Heart right ventricle (tissue), 16 donors: ENCODE results near the gene HLA-E. TPM values are rescaled to one million over a fixed set of nuclear protein-coding genes. Genes with fewer than 3 reads are reported as not detected.
A peak's percentile ranks its signal among the peaks of the same experiment; 100 is the strongest.

Source experiments
- ATAC-seq, 8 donors: fragments of 200-7000 bp; cut with Tn5 transposase; one replicate each; pipeline ENCODE4 v1.9.1; 2020; ENCODE audit warnings: mild to moderate bottlenecking in 8 of 8, moderate library complexity in 8 of 8, moderate number of reproducible peaks in 1 of 8
- DNase-seq, 2 donors: peaks; one replicate each; pipeline ENCODE4 v3.0.0-alpha.2; 2020
- H3K27ac ChIP-seq, 10 donors: fragments of 200-600 bp; sonication (generic) in 2 of 10; one replicate each; pipeline versions ENCODE4 v1.5.0 to v1.8.0; 2020 to 2022; ENCODE audit warnings: mild to moderate bottlenecking in 3 of 10
- H3K27me3 ChIP-seq, 7 donors: fragments of 200-600 bp; one replicate each; pipeline ENCODE4 v1.8.0; 2021 to 2022; ENCODE audit warnings: mild to moderate bottlenecking in 2 of 7
- H3K36me3 ChIP-seq, 9 donors: fragments of 200-600 bp; sonication (generic) in 1 of 9; one replicate each; pipeline versions ENCODE4 v1.5.0 to v1.8.0; 2020 to 2022; ENCODE audit warnings: mild to moderate bottlenecking in 2 of 9
- H3K4me1 ChIP-seq, 9 donors: fragments of 200-600 bp; sonication (generic) in 1 of 9; one replicate each; pipeline versions ENCODE4 v1.5.0 to v1.8.0; 2020 to 2022; ENCODE audit warnings: mild to moderate bottlenecking in 4 of 9
- H3K4me3 ChIP-seq, 10 donors: fragments of 200-600 bp; sonication (generic) in 2 of 10; one replicate each; pipeline versions ENCODE4 v1.5.0 to v1.8.0; 2020 to 2022; ENCODE audit warnings: mild to moderate bottlenecking in 7 of 10, moderate library complexity in 2 of 10
- H3K9me3 ChIP-seq, 11 donors: fragments of 200-600 bp in 10 of 11; sonication (generic) in 2 of 11; one replicate each; pipeline versions ENCODE4 v1.5.0 to v1.8.0; 2013 to 2022; ENCODE audit warnings: mild to moderate bottlenecking in 2 of 11, control low read depth in 1 of 11, moderate library complexity in 1 of 11
- CTCF ChIP-seq, 9 donors: fragments of 200-600 bp; sonication (generic) in 2 of 9; IDR thresholded peaks; one replicate each; pipeline versions ENCODE4 v1.5.0 to v1.8.0; 2021 to 2022; ENCODE audit warnings: antibody characterized with exemption in 9 of 9, mild to moderate bottlenecking in 5 of 9, moderate library complexity in 1 of 9
- WGBS, 2 donors: extraction: QIAGEN DNeasy Blood & Tissue Kit; methylation state at CpG; one replicate each; pipeline ENCODE4 v1.1.7; 2013; ENCODE audit warnings: inconsistent platforms in 1 of 2; 5-methylcytosine and 5-hydroxymethylcytosine counted together
- intact Hi-C, 10 donors: fragments of 100-400 bp; cut with DNase I; formaldehyde crosslinking; loops; one replicate each; pipeline versions ENCODE4 v1.11.1 to v1.14.2; 2022
- polyA plus RNA-seq, 2 donors: library from polyadenylated mRNA; stranded (reverse); fragments of 200-250 nt; gene quantifications; one replicate each; pipeline ENCODE4 v1.2.3, GENCODE V29; 2013
- total RNA-seq, 10 donors: library from RNA; stranded (reverse); fragmentation: NEBNext Ultra II Directional in 3 of 10; extraction: Animal tissue kit (Norgen Biotek cat#: 25700) in 3 of 10; gene quantifications; one replicate each; pipeline versions ENCODE4 v1.2.1 to v1.2.4, GENCODE V29; 2021 to 2023
- donor health status: Arrhythmogenic right ventricular cardiomyopathy.
- donor health status: ischemic (EF 13 %, LVEDD 7.1; RV severe dilation, severe dysfunction).
- donor health status: healthy with polysubstance abuse.
- donor health status: DM: no; HTN: yes; CAD: no.
- donor health status: DM: no; HTN: no; CAD: no.
- donor health status: ischemic (EF 25% LVEDD 6.9; RV normal size, moderate dysfunction).
- donor health status: ischemic (EF 25% LVEDD 5.7; RV mildly dilated, moderate dysfunction).
- donor health status: healthy.
- donor health status: DM: yes; HTN: yes; CAD: no.
- donor health status: Ischemic cardiomyopathy.
- donor health status: ischemic (EF 35%, LVEDD 5.7; RV mildly dilated, moderate dysfunction).
- donor health status: nonischemic (EF 11% LVEDD 7.7; RV severe dilation, severe dysfunction).
- donor health status: DM: yes; HTN: yes; CAD: no.
- donor health status: PGD.
- donor health status: ischemic (EF 29% LVEDD 5.4; RV normal size, mild dysfunction).
- donor health status: nonischemic (EF 23%, LVEDD 6.1; RV moderate dilation, normal function).

HLA-E gene
- total and polyA plus RNA-seq, 12 donors, result 121 to 482 (median 164) TPM

- WGBS, 2 donors, result 83 to 89% methylated on average over 5 of the region's 5 CpGs
- Histone ChIP-seq H3K36me3 (no peaks in the 10 kb centered on the region), H3K27ac (peak overlapping the region in 4 of 10 donors; percentile 39 to 86 (median 62)), H3K27me3 (peaks cover 0 to 2% (median 0%) of the 10 kb centered on the region in 7 donors), H3K9me3 (no peaks in the 10 kb centered on the region), H3K4me3 (peak overlapping the region in 1 of 10 donors; percentile 19), H3K4me1 (peaks cover 0 to 43% (median 0%) of the 10 kb centered on the region in 9 donors)
- no peak for TF ChIP-seq CTCF (IDR thresholded peaks at IDR 0.05)
- intact Hi-C loops, result no loop called here
- DNase-seq (no peak), ATAC-seq (no peak)
Measured at GRCh38 chr6:30507849-30508827, 18.8 kb downstream of the HLA-E start.

- intact Hi-C loops, result no loop called here
- Histone ChIP-seq H3K36me3 (no peaks in the 10 kb centered on the region), H3K27me3 (peaks cover 0 to 2% (median 0%) of the 10 kb centered on the region in 7 donors), H3K27ac (peak overlapping the region in 6 of 10 donors; percentile 19 to 86 (median 54)), H3K9me3 (no peaks in the 10 kb centered on the region), H3K4me3 (peak overlapping the region in 1 of 10 donors; percentile 19), H3K4me1 (peaks cover 0 to 43% (median 0%) of the 10 kb centered on the region in 9 donors)
- ATAC-seq (peak in 1 of 8 donors; percentile 25), DNase-seq (no peak)
- WGBS, 2 donors, result 38 to 43% methylated on average over 5 of the region's 5 CpGs
- no peak for TF ChIP-seq CTCF (IDR thresholded peaks at IDR 0.05)
Measured at GRCh38 chr6:30508890-30509736, 19.8 kb downstream of the HLA-E start.

GRCh38 chr6:30510419-30511168 lies 21.3 kb downstream of the HLA-E start:
- intact Hi-C loops, result no loop called here
- WGBS, 2 donors, result 81 to 83% methylated on average over 10 of the region's 10 CpGs

More at GRCh38 chr6:30510419-30511168, 21.3 kb downstream of the HLA-E start:
- Histone ChIP-seq H3K4me3 (no peak overlapping the region), H3K9me3 (no peaks in the 10 kb centered on the region), H3K36me3 (no peaks in the 10 kb centered on the region), H3K27ac (peak overlapping the region in 4 of 10 donors; percentile 26 to 86 (median 63)), H3K4me1 (peaks cover 0 to 53% (median 4%) of the 10 kb centered on the region in 9 donors), H3K27me3 (no peaks in the 10 kb centered on the region)
- DNase-seq, result no peak
- no peak for ATAC-seq
- TF ChIP-seq CTCF (IDR thresholded peaks at IDR 0.05), result no peak
